Vagina (tissue), 2 donors: ENCODE results near the gene HSDL1.

Experiments
- POLR2A ChIP-seq, 2 donors: fragments of 450-650 bp; IDR thresholded peaks; one replicate each; pipeline ENCODE4 v1.6.1; 2017; ENCODE audit warnings: antibody characterized with exemption in 2 of 2, mild to moderate bottlenecking in 2 of 2, moderate library complexity in 2 of 2
- TF ChIP-seq, protein P1 (sequence below), 3 experiments: fragments of 450-650 bp in 2 of 3; fragments of 200-600 bp in 1 of 3; sonication (generic) in 1 of 3; IDR thresholded peaks; one replicate each; pipeline ENCODE4 v1.5.1; 2017 to 2019; ENCODE audit warnings: antibody characterized with exemption in 3 of 3, mild to moderate bottlenecking in 2 of 3, moderate library complexity in 2 of 3

DNA sequence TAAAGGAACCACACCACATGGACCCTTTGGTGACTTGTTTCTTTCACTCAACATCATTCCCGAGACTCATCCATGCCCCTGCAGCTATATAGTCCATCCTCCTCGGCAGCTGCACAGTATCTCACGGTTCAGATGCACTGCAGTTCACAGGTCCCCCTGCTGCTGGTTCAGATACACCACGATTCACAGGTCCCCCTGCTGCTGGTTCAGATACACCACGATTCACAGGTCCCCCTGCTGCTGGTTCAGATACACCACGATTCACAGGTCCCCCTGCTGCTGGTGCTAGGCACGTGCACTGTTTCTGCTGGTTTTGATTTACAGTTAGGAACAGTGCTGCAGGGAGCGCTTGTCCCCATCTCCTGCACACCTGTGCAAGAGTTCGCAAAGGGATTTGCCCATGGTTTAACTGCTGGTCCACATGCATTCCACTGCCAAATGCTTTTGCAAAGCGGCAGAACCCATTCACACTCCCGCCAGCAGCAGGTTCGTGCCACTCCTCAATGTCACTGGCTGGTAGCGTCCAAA is 3.8 kb downstream of the HSDL1 start:
- TF ChIP-seq POLR2A (IDR thresholded peaks at IDR 0.05) = no peak
- TF ChIP-seq, protein P1, sequence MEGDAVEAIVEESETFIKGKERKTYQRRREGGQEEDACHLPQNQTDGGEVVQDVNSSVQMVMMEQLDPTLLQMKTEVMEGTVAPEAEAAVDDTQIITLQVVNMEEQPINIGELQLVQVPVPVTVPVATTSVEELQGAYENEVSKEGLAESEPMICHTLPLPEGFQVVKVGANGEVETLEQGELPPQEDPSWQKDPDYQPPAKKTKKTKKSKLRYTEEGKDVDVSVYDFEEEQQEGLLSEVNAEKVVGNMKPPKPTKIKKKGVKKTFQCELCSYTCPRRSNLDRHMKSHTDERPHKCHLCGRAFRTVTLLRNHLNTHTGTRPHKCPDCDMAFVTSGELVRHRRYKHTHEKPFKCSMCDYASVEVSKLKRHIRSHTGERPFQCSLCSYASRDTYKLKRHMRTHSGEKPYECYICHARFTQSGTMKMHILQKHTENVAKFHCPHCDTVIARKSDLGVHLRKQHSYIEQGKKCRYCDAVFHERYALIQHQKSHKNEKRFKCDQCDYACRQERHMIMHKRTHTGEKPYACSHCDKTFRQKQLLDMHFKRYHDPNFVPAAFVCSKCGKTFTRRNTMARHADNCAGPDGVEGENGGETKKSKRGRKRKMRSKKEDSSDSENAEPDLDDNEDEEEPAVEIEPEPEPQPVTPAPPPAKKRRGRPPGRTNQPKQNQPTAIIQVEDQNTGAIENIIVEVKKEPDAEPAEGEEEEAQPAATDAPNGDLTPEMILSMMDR (IDR thresholded peaks at IDR 0.05) = no peak
